WERI-Rb-1 (cell line): ENCODE results near the gene ALOX12B.

Experiments
- DNase-seq: peaks from one replicate; pipeline ENCODE4 v3.0.0-alpha.2; 2020
- H3K27ac ChIP-seq: fragments of 250-450 bp; sonication (Bioruptor Pico); 2 replicates; pipeline ENCODE4 v1.5.1; 2020; ENCODE audit warnings: mild to moderate bottlenecking, moderate library complexity
- H3K27me3 ChIP-seq: fragments of 250-450 bp; sonication (Bioruptor Pico); 2 replicates; pipeline ENCODE4 v1.5.1; 2021; ENCODE audit warnings: mild to moderate bottlenecking, low read depth, moderate library complexity; ENCODE audit not compliant: insufficient read depth, severe bottlenecking
- H3K36me3 ChIP-seq: fragments of 250-450 bp; sonication (Bioruptor Pico); 2 replicates; pipeline ENCODE4 v1.5.1; 2020; ENCODE audit warnings: mild to moderate bottlenecking, moderate library complexity
- H3K4me3 ChIP-seq: 2 replicates; pipeline ENCODE4 v1.5.1; 2011; ENCODE audit warnings: low read depth, mild to moderate bottlenecking, control low read depth, low read length
- H3K9me3 ChIP-seq: fragments of 250-450 bp; sonication (Bioruptor Pico); 2 replicates; pipeline ENCODE4 v1.5.1; 2021; ENCODE audit warnings: mild to moderate bottlenecking, moderate library complexity; ENCODE audit not compliant: severe bottlenecking
- CTCF ChIP-seq: IDR thresholded peaks from 2 replicates; pipeline ENCODE4 v1.5.1; 2011; ENCODE audit warnings: low read depth, mild to moderate bottlenecking, control low read depth, inconsistent platforms, low read length

ALOX12B gene

GRCh38 chr17:8048236-8048635 is 39.3 kb downstream of the ALOX12B start:
- Histone ChIP-seq H3K4me3 (no peak overlapping the region), H3K9me3 (no peaks in the 10 kb centered on the region), H3K27me3 (no peaks in the 10 kb centered on the region), H3K36me3 (no peaks in the 10 kb centered on the region), H3K27ac (no peak overlapping the region)
- DNase-seq, result no peak
- TF ChIP-seq CTCF, result no peak

- no peaks in the 10 kb centered on the region for H3K36me3 ChIP-seq
- no peaks in the 10 kb centered on the region for H3K27me3 ChIP-seq
- H3K27ac ChIP-seq, result no peak overlapping the region
- no peaks in the 10 kb centered on the region for H3K9me3 ChIP-seq
- no peak for DNase-seq
- TF ChIP-seq CTCF, result no peak
- H3K4me3 ChIP-seq, result no peak overlapping the region
Measured at GRCh38 chr17:8047769-8048110, 39.8 kb downstream of the ALOX12B start.

GRCh38 chr17:8046929-8047768 is 40.4 kb downstream of the ALOX12B start:
- no peak overlapping the region for H3K27ac ChIP-seq
- no peak for TF ChIP-seq CTCF
- no peaks in the 10 kb centered on the region for H3K9me3 ChIP-seq
- no peaks in the 10 kb centered on the region for H3K27me3 ChIP-seq
- H3K36me3 ChIP-seq, result no peaks in the 10 kb centered on the region
- DNase-seq, result no peak
- no peak overlapping the region for H3K4me3 ChIP-seq

- H3K27me3 ChIP-seq, result no peaks in the 10 kb centered on the region
- H3K27ac ChIP-seq, result no peak overlapping the region
- no peak for TF ChIP-seq CTCF
Measured at GRCh38 chr17:8046306-8046928, 41.1 kb downstream of the ALOX12B start.

GRCh38 chr17:8044819-8045810 is 42.4 kb downstream of the ALOX12B start:
- Histone ChIP-seq H3K4me3 (no peak overlapping the region), H3K9me3 (no peaks in the 10 kb centered on the region), H3K27me3 (no peaks in the 10 kb centered on the region), H3K27ac (no peak overlapping the region), H3K36me3 (no peaks in the 10 kb centered on the region)
- DNase-seq, result no peak
- TF ChIP-seq CTCF, result no peak

More at GRCh38 chr17:8046306-8046928, 41.1 kb downstream of the ALOX12B start:
- Histone ChIP-seq H3K36me3 (no peaks in the 10 kb centered on the region), H3K9me3 (no peaks in the 10 kb centered on the region), H3K4me3 (no peak overlapping the region)
- DNase-seq, result no peak
